H1 (cell line): ENCODE measurements around the gene RETNLB. TPM values are rescaled to one million over a fixed set of nuclear protein-coding genes. Genes with fewer than 3 reads are reported as not detected.

ENCODE experiments used
- polyA plus RNA-seq, 7 experiments: library from polyadenylated mRNA; depleted of rRNA in 3 of 7; stranded (reverse) in 5 of 7; unstranded in 2 of 7; fragments of >200 nt in 5 of 7; fragments of 200-250 nt in 2 of 7; gene quantifications; 1 replicate in 5 of 7; 2 replicates in 1 of 7; 4 replicates in 1 of 7; pipeline versions ENCODE4 v1.2.1 to v1.2.3, GENCODE V29; 2011 to 2013; ENCODE audit warnings: missing spikeins in 2 of 7, mixed read lengths in 2 of 7
- small RNA-seq: library from polyadenylated mRNA; stranded (forward); fragments of <200 nt; extraction: miRNeasy Mini kit (QIAGEN cat#:217004); gene quantifications from one replicate; pipeline ENCODE3, GENCODE V24; 2013; ENCODE audit not compliant: insufficient read depth
- total RNA-seq: library from RNA; stranded (reverse); fragmentation: NEBNext Ultra II Directional; extraction: Animal tissue kit (Norgen Biotek cat#: 25700); gene quantifications from 2 replicates; pipeline ENCODE4 v1.2.1, GENCODE V29; 2021

The RETNLB gene
- total and polyA plus RNA-seq, 2 of the 8 experiments (the other 6 are each of a cell fraction or from before 2014, with no cell fraction given) = not detected

Small RNAs within 50 kb of the gene (small RNA-seq; reads per million reads assigned to genes)
- gene AC092185.1 = not detected

Other genes starting within 250 kb of the RETNLB start
- gene MYH15, start 246.8 kb downstream of the RETNLB start, total RNA-seq = 0.10 TPM in 1 of 2 replicates, not detected in the other
- under 0.01 TPM in 1 of 2 replicates, not detected in the other for gene MYH15, start 246.8 kb downstream of the RETNLB start, polyA plus RNA-seq (2011; rRNA removed)
- gene CIP2A, start 168.0 kb downstream of the RETNLB start, total RNA-seq = 38.0 and 39.6 TPM in 2 replicates
- 11.2 and 11.9 TPM in 2 replicates for gene CIP2A, start 168.0 kb downstream of the RETNLB start, polyA plus RNA-seq (2011; rRNA removed)
- 24.3 and 28.3 TPM in 2 replicates for gene DZIP3, start 167.7 kb downstream of the RETNLB start, total RNA-seq
- gene DZIP3, start 167.7 kb downstream of the RETNLB start, polyA plus RNA-seq (2011; rRNA removed) = 6.5 and 10.4 TPM in 2 replicates
- not detected in 2 replicates for gene TRAT1, start 65.4 kb upstream of the RETNLB start, total RNA-seq
- gene TRAT1, start 65.4 kb upstream of the RETNLB start, polyA plus RNA-seq (2011; rRNA removed) = not detected in 2 replicates
- gene GUCA1C, start 196.5 kb upstream of the RETNLB start, total RNA-seq = not detected in 2 replicates
- gene GUCA1C, start 196.5 kb upstream of the RETNLB start, polyA plus RNA-seq (2011; rRNA removed) = not detected in 2 replicates